Liver (tissue), 9 donors: ENCODE results near the gene ADAM11. TPM values are rescaled to one million over a fixed set of nuclear protein-coding genes. Genes with fewer than 3 reads are reported as not detected.

Source experiments
- DNase-seq: peaks from one replicate; pipeline ENCODE4 v3.0.0-alpha.2; 2017; ENCODE audit warnings: low spot score
- H3K27ac ChIP-seq, 2 donors: one replicate each; pipeline ENCODE4 v1.7.0; 2013; ENCODE audit warnings: inconsistent platforms in 2 of 2, low read length in 2 of 2, control low read depth in 1 of 2, low read depth in 1 of 2, mild to moderate bottlenecking in 1 of 2
- H3K27me3 ChIP-seq, 4 donors: one replicate each; pipeline versions ENCODE4 v1.6.1 to v1.7.0; 2013; ENCODE audit warnings: low read length in 3 of 4, inconsistent platforms in 1 of 4, mild to moderate bottlenecking in 1 of 4, moderate library complexity in 1 of 4; ENCODE audit not compliant: control insufficient read depth in 4 of 4, insufficient read depth in 4 of 4
- H3K36me3 ChIP-seq, 4 donors: one replicate each; pipeline versions ENCODE4 v1.6.1 to v1.7.0; 2013; ENCODE audit warnings: low read length in 3 of 4, mild to moderate bottlenecking in 3 of 4, low read depth in 1 of 4, moderate library complexity in 1 of 4; ENCODE audit not compliant: control insufficient read depth in 4 of 4, insufficient read depth in 3 of 4
- H3K4me1 ChIP-seq, 4 donors: one replicate each; pipeline versions ENCODE4 v1.6.1 to v1.7.0; 2013; ENCODE audit warnings: low read length in 3 of 4, mild to moderate bottlenecking in 3 of 4, moderate library complexity in 1 of 4; ENCODE audit not compliant: control insufficient read depth in 4 of 4, insufficient read depth in 4 of 4
- H3K4me3 ChIP-seq, 3 donors: one replicate each; pipeline versions ENCODE4 v1.6.1 to v1.7.0; 2013; ENCODE audit warnings: low read length in 3 of 3, control low read depth in 1 of 3, low read depth in 1 of 3, mild to moderate bottlenecking in 1 of 3
- H3K9ac ChIP-seq, 2 donors: one replicate each; pipeline ENCODE4 v1.7.0; 2013; ENCODE audit warnings: low read length in 2 of 2, mild to moderate bottlenecking in 2 of 2, moderate library complexity in 2 of 2, control low read depth in 1 of 2, low read depth in 1 of 2
- H3K9me3 ChIP-seq, 4 donors: one replicate each; pipeline versions ENCODE4 v1.6.1 to v1.7.0; 2013; ENCODE audit warnings: low read length in 3 of 4; ENCODE audit not compliant: control insufficient read depth in 4 of 4
- FOXA1 ChIP-seq: IDR thresholded peaks from 2 replicates; pipeline ENCODE4 v1.6.1; 2016; ENCODE audit warnings: antibody characterized with exemption
- FOXA2 ChIP-seq: IDR thresholded peaks from 2 replicates; pipeline ENCODE4 v1.6.1; 2016; ENCODE audit warnings: antibody characterized with exemption
- GABPA ChIP-seq, 2 donors: IDR thresholded peaks in 1 of 2; conservative IDR thresholded peaks in 1 of 2; 2 replicates each; pipeline ENCODE4 v1.6.1; 2016; ENCODE audit warnings: antibody characterized with exemption in 2 of 2, mild to moderate bottlenecking in 1 of 2, moderate library complexity in 1 of 2
- HNF4A ChIP-seq, 2 donors: conservative IDR thresholded peaks; 2 replicates each; pipeline ENCODE4 v1.6.1; 2016; ENCODE audit warnings: antibody characterized with exemption in 2 of 2, mild to moderate bottlenecking in 2 of 2
- HNF4G ChIP-seq: IDR thresholded peaks from 2 replicates; pipeline ENCODE4 v1.6.1; 2016; ENCODE audit warnings: antibody characterized with exemption
- JUND ChIP-seq, 2 donors: IDR thresholded peaks; 2 replicates each; pipeline ENCODE4 v1.6.1; 2016; ENCODE audit warnings: antibody characterized with exemption in 2 of 2
- NR2F2 ChIP-seq: IDR thresholded peaks from 2 replicates; pipeline ENCODE4 v1.6.1; 2016; ENCODE audit warnings: antibody characterized with exemption
- RAD21 ChIP-seq, 2 donors: IDR thresholded peaks; 2 replicates each; pipeline ENCODE4 v1.6.1; 2016; ENCODE audit warnings: antibody characterized with exemption in 2 of 2, mild to moderate bottlenecking in 2 of 2
- RXRA ChIP-seq, 2 donors: IDR thresholded peaks; 2 replicates each; pipeline ENCODE4 v1.6.1; 2017 to 2018; ENCODE audit warnings: antibody characterized with exemption in 2 of 2, mild to moderate bottlenecking in 1 of 2
- SP1 ChIP-seq: IDR thresholded peaks from 2 replicates; pipeline ENCODE4 v1.6.1; 2018; ENCODE audit warnings: antibody characterized with exemption, mild to moderate bottlenecking
- TAF1 ChIP-seq: conservative IDR thresholded peaks from 2 replicates; pipeline ENCODE4 v1.6.1; 2016; ENCODE audit warnings: antibody characterized with exemption, mild to moderate bottlenecking
- WGBS: extraction: QIAGEN DNeasy Blood & Tissue Kit; methylation state at CpG from one replicate; pipeline ENCODE4 v1.1.7; 2013; 5-methylcytosine and 5-hydroxymethylcytosine counted together
- polyA plus RNA-seq, 2 donors: library from polyadenylated mRNA; stranded (reverse) in 1 of 2; unstranded in 1 of 2; fragments of 200-250 nt in 1 of 2; fragments of >200 nt in 1 of 2; fragmentation: Nextera tagmentation in 1 of 2; extraction: Ambion mirVana in 1 of 2; gene quantifications; one replicate each; pipeline versions ENCODE4 v1.2.1 to v1.2.3, GENCODE V29; 2013 to 2015
- total RNA-seq, 2 donors: library from RNA; depleted of rRNA; stranded (reverse); fragments of >200 nt; gene quantifications; one replicate each; pipeline ENCODE4 v1.2.3, GENCODE V29; 2014
- TF ChIP-seq, protein P1 (sequence below): IDR thresholded peaks from 2 replicates; pipeline ENCODE4 v1.6.1; 2016; ENCODE audit warnings: antibody characterized with exemption
- TF ChIP-seq, protein P2 (sequence below): fragments of 150-350 bp; IDR thresholded peaks from 2 replicates; pipeline ENCODE4 v1.5.1; 2017; ENCODE audit warnings: improper control_type of control experiment, low read depth, low read length; ENCODE audit not compliant: missing input control
- TF ChIP-seq, protein P3 (sequence below): IDR thresholded peaks from 2 replicates; pipeline ENCODE4 v1.6.1; 2016; ENCODE audit warnings: antibody characterized with exemption
- TF ChIP-seq, protein P4 (sequence below): IDR thresholded peaks from 2 replicates; pipeline ENCODE4 v1.6.1; 2016; ENCODE audit warnings: antibody characterized with exemption, mild to moderate bottlenecking
- donor health status: healthy.
- donor health status: healthy.
- donor health status: healthy.
- donor health status: healthy.
- donor health status: healthy.

The ADAM11 gene
- total and polyA plus RNA-seq, 4 donors = 0.06 to 1.1 (median 0.08) TPM; not detected in 1

DNA sequence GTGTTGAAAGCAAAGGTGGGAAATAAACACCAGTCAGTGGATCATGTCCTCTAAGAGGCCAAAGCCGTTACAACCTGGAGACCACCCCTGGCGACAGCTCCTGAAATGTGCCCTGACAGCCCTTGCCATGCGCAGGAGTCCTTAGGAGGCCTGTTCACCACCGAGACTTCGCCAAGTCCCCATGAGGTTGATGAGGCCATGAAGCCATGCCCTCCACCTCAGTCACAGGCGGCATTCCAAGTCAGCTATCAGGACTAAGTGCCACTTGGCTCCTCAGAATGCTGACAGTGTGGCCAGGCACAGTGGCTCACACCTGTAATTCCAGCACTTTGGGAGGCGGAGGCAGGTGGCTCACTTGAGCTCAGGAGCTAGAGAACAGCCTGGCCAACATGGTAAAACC, 27.1 kb downstream of the ADAM11 start:
- Histone ChIP-seq H3K9me3 (no peaks in the 10 kb centered on the region), H3K9ac (no peak overlapping the region), H3K36me3 (no peaks in the 10 kb centered on the region), H3K4me3 (no peak overlapping the region), H3K4me1 (no peaks in the 10 kb centered on the region), H3K27ac (no peak overlapping the region), H3K27me3 (no peaks in the 10 kb centered on the region)
- no peak for DNase-seq
- TF ChIP-seq, protein P1, sequence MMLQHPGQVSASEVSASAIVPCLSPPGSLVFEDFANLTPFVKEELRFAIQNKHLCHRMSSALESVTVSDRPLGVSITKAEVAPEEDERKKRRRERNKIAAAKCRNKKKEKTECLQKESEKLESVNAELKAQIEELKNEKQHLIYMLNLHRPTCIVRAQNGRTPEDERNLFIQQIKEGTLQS = no peak
- no peak for TF ChIP-seq RXRA (IDR thresholded peaks at IDR 0.05)
- no peak for TF ChIP-seq FOXA1
- no peak for TF ChIP-seq HNF4A (conservative IDR thresholded peaks at IDR 0.05)
- TF ChIP-seq SP1 = no peak
- TF ChIP-seq GABPA (IDR thresholded peaks at IDR 0.05 in 1 of 2, conservative IDR thresholded peaks at IDR 0.05 in 1 of 2) = no peak
- WGBS = 91% methylated on average over 7 of the region's 7 CpGs

DNA sequence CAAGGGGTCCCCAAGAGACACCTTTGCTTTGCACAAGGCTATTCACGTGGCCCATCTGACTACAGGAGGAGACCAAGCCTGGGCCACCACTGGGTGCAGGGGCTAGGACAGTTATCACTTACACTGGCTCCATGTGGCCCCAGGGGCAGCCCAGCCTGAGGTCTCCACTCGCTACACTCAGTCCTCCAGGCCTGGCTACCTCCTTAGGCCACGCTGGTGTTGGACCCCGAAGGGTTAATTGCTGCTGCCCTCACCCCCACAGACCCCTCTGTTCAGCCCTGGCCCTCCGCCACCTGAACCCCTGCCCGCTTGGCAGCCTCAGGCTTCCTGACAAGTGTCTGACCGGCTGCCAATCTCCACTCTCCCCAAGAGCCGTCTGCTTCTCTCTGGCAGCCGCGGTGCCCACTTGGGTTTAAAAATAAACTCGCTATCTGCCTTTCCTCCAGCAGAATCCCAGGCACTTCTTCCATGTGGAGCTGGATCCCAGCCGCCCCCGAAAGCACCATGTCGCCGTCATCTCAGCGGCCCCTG, 27.8 kb downstream of the ADAM11 start:
- no peak for DNase-seq

More for the DNA sequence above, 27.8 kb downstream of the ADAM11 start:
- Histone ChIP-seq H3K9me3 (no peaks in the 10 kb centered on the region), H3K4me3 (no peak overlapping the region), H3K27ac (no peak overlapping the region), H3K4me1 (no peaks in the 10 kb centered on the region), H3K36me3 (no peaks in the 10 kb centered on the region), H3K27me3 (no peaks in the 10 kb centered on the region), H3K9ac (no peak overlapping the region)
- 65% methylated on average over 16 of the region's 16 CpGs for WGBS
- no peak for TF ChIP-seq RXRA (IDR thresholded peaks at IDR 0.05)
- no peak for TF ChIP-seq HNF4A (conservative IDR thresholded peaks at IDR 0.05)
- no peak for TF ChIP-seq RAD21 (IDR thresholded peaks at IDR 0.05)
- TF ChIP-seq JUND (IDR thresholded peaks at IDR 0.05) = no peak
- TF ChIP-seq HNF4G = no peak
- TF ChIP-seq TAF1 = no peak
- no peak for TF ChIP-seq NR2F2
- TF ChIP-seq, protein P2, sequence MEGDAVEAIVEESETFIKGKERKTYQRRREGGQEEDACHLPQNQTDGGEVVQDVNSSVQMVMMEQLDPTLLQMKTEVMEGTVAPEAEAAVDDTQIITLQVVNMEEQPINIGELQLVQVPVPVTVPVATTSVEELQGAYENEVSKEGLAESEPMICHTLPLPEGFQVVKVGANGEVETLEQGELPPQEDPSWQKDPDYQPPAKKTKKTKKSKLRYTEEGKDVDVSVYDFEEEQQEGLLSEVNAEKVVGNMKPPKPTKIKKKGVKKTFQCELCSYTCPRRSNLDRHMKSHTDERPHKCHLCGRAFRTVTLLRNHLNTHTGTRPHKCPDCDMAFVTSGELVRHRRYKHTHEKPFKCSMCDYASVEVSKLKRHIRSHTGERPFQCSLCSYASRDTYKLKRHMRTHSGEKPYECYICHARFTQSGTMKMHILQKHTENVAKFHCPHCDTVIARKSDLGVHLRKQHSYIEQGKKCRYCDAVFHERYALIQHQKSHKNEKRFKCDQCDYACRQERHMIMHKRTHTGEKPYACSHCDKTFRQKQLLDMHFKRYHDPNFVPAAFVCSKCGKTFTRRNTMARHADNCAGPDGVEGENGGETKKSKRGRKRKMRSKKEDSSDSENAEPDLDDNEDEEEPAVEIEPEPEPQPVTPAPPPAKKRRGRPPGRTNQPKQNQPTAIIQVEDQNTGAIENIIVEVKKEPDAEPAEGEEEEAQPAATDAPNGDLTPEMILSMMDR = no peak
- no peak for TF ChIP-seq SP1
- TF ChIP-seq, protein P3, sequence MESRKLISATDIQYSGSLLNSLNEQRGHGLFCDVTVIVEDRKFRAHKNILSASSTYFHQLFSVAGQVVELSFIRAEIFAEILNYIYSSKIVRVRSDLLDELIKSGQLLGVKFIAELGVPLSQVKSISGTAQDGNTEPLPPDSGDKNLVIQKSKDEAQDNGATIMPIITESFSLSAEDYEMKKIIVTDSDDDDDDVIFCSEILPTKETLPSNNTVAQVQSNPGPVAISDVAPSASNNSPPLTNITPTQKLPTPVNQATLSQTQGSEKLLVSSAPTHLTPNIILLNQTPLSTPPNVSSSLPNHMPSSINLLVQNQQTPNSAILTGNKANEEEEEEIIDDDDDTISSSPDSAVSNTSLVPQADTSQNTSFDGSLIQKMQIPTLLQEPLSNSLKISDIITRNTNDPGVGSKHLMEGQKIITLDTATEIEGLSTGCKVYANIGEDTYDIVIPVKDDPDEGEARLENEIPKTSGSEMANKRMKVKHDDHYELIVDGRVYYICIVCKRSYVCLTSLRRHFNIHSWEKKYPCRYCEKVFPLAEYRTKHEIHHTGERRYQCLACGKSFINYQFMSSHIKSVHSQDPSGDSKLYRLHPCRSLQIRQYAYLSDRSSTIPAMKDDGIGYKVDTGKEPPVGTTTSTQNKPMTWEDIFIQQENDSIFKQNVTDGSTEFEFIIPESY = no peak
- TF ChIP-seq, protein P4, sequence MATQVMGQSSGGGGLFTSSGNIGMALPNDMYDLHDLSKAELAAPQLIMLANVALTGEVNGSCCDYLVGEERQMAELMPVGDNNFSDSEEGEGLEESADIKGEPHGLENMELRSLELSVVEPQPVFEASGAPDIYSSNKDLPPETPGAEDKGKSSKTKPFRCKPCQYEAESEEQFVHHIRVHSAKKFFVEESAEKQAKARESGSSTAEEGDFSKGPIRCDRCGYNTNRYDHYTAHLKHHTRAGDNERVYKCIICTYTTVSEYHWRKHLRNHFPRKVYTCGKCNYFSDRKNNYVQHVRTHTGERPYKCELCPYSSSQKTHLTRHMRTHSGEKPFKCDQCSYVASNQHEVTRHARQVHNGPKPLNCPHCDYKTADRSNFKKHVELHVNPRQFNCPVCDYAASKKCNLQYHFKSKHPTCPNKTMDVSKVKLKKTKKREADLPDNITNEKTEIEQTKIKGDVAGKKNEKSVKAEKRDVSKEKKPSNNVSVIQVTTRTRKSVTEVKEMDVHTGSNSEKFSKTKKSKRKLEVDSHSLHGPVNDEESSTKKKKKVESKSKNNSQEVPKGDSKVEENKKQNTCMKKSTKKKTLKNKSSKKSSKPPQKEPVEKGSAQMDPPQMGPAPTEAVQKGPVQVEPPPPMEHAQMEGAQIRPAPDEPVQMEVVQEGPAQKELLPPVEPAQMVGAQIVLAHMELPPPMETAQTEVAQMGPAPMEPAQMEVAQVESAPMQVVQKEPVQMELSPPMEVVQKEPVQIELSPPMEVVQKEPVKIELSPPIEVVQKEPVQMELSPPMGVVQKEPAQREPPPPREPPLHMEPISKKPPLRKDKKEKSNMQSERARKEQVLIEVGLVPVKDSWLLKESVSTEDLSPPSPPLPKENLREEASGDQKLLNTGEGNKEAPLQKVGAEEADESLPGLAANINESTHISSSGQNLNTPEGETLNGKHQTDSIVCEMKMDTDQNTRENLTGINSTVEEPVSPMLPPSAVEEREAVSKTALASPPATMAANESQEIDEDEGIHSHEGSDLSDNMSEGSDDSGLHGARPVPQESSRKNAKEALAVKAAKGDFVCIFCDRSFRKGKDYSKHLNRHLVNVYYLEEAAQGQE = no peak
- TF ChIP-seq FOXA2 = no peak
